Measurements from ENCODE around the gene GRIK3.

The GRIK3 gene

GRCh38 chr1:36966242-36966641 is 68.1 kb downstream of the GRIK3 start:
- Histone ChIP-seq H3K9ac (ENCODE audit: low read depth in 1 of 2, low read length in 2 of 2) (no peak overlapping the region), H3K4me1 (ENCODE audit: control insufficient read depth in 1 of 2, insufficient read depth in 2 of 2, low read length in 2 of 2) (no peaks in the 10 kb centered on the region), H3K9me3 (ENCODE audit: control insufficient read depth in 1 of 2, low read length in 2 of 2) (no peaks in the 10 kb centered on the region), H3K27ac (ENCODE audit: low read depth, low read length) (no peak overlapping the region), H3K27me3 (ENCODE audit: control insufficient read depth in 1 of 2, insufficient read depth in 2 of 2, low read length in 2 of 2) (no peaks in the 10 kb centered on the region), H3K4me3 (ENCODE audit: low read depth in 1 of 2, low read length in 2 of 2) (no peak overlapping the region), H3K36me3 (ENCODE audit: control insufficient read depth in 1 of 2, insufficient read depth in 2 of 2, low read length in 2 of 2) (no peaks in the 10 kb centered on the region)

- Histone ChIP-seq H3K36me3 (ENCODE audit: control insufficient read depth in 1 of 2, insufficient read depth in 2 of 2, low read length in 2 of 2) (no peaks in the 10 kb centered on the region), H3K9ac (ENCODE audit: low read depth in 1 of 2, low read length in 2 of 2) (no peak overlapping the region), H3K4me1 (ENCODE audit: control insufficient read depth in 1 of 2, insufficient read depth in 2 of 2, low read length in 2 of 2) (no peaks in the 10 kb centered on the region), H3K4me3 (ENCODE audit: low read depth in 1 of 2, low read length in 2 of 2) (no peak overlapping the region), H3K9me3 (ENCODE audit: control insufficient read depth in 1 of 2, low read length in 2 of 2) (no peaks in the 10 kb centered on the region), H3K27me3 (ENCODE audit: control insufficient read depth in 1 of 2, insufficient read depth in 2 of 2, low read length in 2 of 2) (no peaks in the 10 kb centered on the region), H3K27ac (ENCODE audit: low read depth, low read length) (no peak overlapping the region)
These were observed 68.8 kb downstream of the GRIK3 start for GRCh38 chr1:36965275-36966159.

GRCh38 chr1:36964830-36965229 is 69.5 kb downstream of the GRIK3 start:
- Histone ChIP-seq H3K27me3 (ENCODE audit: control insufficient read depth in 1 of 2, insufficient read depth in 2 of 2, low read length in 2 of 2) (no peaks in the 10 kb centered on the region), H3K9me3 (ENCODE audit: control insufficient read depth in 1 of 2, low read length in 2 of 2) (no peaks in the 10 kb centered on the region), H3K27ac (ENCODE audit: low read depth, low read length) (no peak overlapping the region), H3K9ac (ENCODE audit: low read depth in 1 of 2, low read length in 2 of 2) (no peak overlapping the region), H3K4me1 (ENCODE audit: control insufficient read depth in 1 of 2, insufficient read depth in 2 of 2, low read length in 2 of 2) (no peaks in the 10 kb centered on the region), H3K4me3 (ENCODE audit: low read depth in 1 of 2, low read length in 2 of 2) (no peak overlapping the region), H3K36me3 (ENCODE audit: control insufficient read depth in 1 of 2, insufficient read depth in 2 of 2, low read length in 2 of 2) (no peaks in the 10 kb centered on the region)

GRCh38 chr1:36963006-36963405 is 71.3 kb downstream of the GRIK3 start:
- no peak overlapping the region for H3K9ac ChIP-seq (ENCODE audit: low read depth in 1 of 2, low read length in 2 of 2)
- no peak overlapping the region for H3K27ac ChIP-seq (ENCODE audit: low read depth, low read length)
- H3K36me3 ChIP-seq (ENCODE audit: control insufficient read depth in 1 of 2, insufficient read depth in 2 of 2, low read length in 2 of 2) = no peaks in the 10 kb centered on the region
- H3K27me3 ChIP-seq (ENCODE audit: control insufficient read depth in 1 of 2, insufficient read depth in 2 of 2, low read length in 2 of 2) = no peaks in the 10 kb centered on the region
- H3K4me1 ChIP-seq (ENCODE audit: control insufficient read depth in 1 of 2, insufficient read depth in 2 of 2, low read length in 2 of 2) = no peaks in the 10 kb centered on the region
- no peaks in the 10 kb centered on the region for H3K9me3 ChIP-seq (ENCODE audit: control insufficient read depth in 1 of 2, low read length in 2 of 2)
- no peak overlapping the region for H3K4me3 ChIP-seq (ENCODE audit: low read depth in 1 of 2, low read length in 2 of 2)

- Histone ChIP-seq H3K4me3 (ENCODE audit: low read depth in 1 of 2, low read length in 2 of 2) (no peak overlapping the region), H3K9ac (ENCODE audit: low read depth in 1 of 2, low read length in 2 of 2) (no peak overlapping the region), H3K27ac (ENCODE audit: low read depth, low read length) (no peak overlapping the region), H3K27me3 (ENCODE audit: control insufficient read depth in 1 of 2, insufficient read depth in 2 of 2, low read length in 2 of 2) (no peaks in the 10 kb centered on the region), H3K36me3 (ENCODE audit: control insufficient read depth in 1 of 2, insufficient read depth in 2 of 2, low read length in 2 of 2) (no peaks in the 10 kb centered on the region), H3K9me3 (ENCODE audit: control insufficient read depth in 1 of 2, low read length in 2 of 2) (no peaks in the 10 kb centered on the region), H3K4me1 (ENCODE audit: control insufficient read depth in 1 of 2, insufficient read depth in 2 of 2, low read length in 2 of 2) (no peaks in the 10 kb centered on the region)
These were observed 73.2 kb downstream of the GRIK3 start for GRCh38 chr1:36961062-36961615.

GRCh38 chr1:36956570-36956969 is 77.7 kb downstream of the GRIK3 start:
- Histone ChIP-seq H3K4me1 (ENCODE audit: control insufficient read depth in 1 of 2, insufficient read depth in 2 of 2, low read length in 2 of 2) (no peaks in the 10 kb centered on the region), H3K27me3 (ENCODE audit: control insufficient read depth in 1 of 2, insufficient read depth in 2 of 2, low read length in 2 of 2) (no peaks in the 10 kb centered on the region), H3K36me3 (ENCODE audit: control insufficient read depth in 1 of 2, insufficient read depth in 2 of 2, low read length in 2 of 2) (no peaks in the 10 kb centered on the region), H3K9ac (ENCODE audit: low read depth in 1 of 2, low read length in 2 of 2) (no peak overlapping the region), H3K27ac (ENCODE audit: low read depth, low read length) (no peak overlapping the region), H3K9me3 (ENCODE audit: control insufficient read depth in 1 of 2, low read length in 2 of 2) (no peaks in the 10 kb centered on the region), H3K4me3 (ENCODE audit: low read depth in 1 of 2, low read length in 2 of 2) (no peak overlapping the region)

- Histone ChIP-seq H3K27ac (ENCODE audit: low read depth, low read length) (no peak overlapping the region), H3K4me1 (ENCODE audit: control insufficient read depth in 1 of 2, insufficient read depth in 2 of 2, low read length in 2 of 2) (no peaks in the 10 kb centered on the region), H3K27me3 (ENCODE audit: control insufficient read depth in 1 of 2, insufficient read depth in 2 of 2, low read length in 2 of 2) (no peaks in the 10 kb centered on the region), H3K9me3 (ENCODE audit: control insufficient read depth in 1 of 2, low read length in 2 of 2) (no peaks in the 10 kb centered on the region), H3K9ac (ENCODE audit: low read depth in 1 of 2, low read length in 2 of 2) (no peak overlapping the region), H3K4me3 (ENCODE audit: low read depth in 1 of 2, low read length in 2 of 2) (no peak overlapping the region), H3K36me3 (ENCODE audit: control insufficient read depth in 1 of 2, insufficient read depth in 2 of 2, low read length in 2 of 2) (no peaks in the 10 kb centered on the region)
These were observed 79.3 kb downstream of the GRIK3 start for GRCh38 chr1:36955016-36955415.

- Histone ChIP-seq H3K27me3 (ENCODE audit: control insufficient read depth in 1 of 2, insufficient read depth in 2 of 2, low read length in 2 of 2) (no peaks in the 10 kb centered on the region), H3K9ac (ENCODE audit: low read depth in 1 of 2, low read length in 2 of 2) (no peak overlapping the region), H3K27ac (ENCODE audit: low read depth, low read length) (no peak overlapping the region), H3K9me3 (ENCODE audit: control insufficient read depth in 1 of 2, low read length in 2 of 2) (no peaks in the 10 kb centered on the region), H3K4me1 (ENCODE audit: control insufficient read depth in 1 of 2, insufficient read depth in 2 of 2, low read length in 2 of 2) (no peaks in the 10 kb centered on the region), H3K4me3 (ENCODE audit: low read depth in 1 of 2, low read length in 2 of 2) (no peak overlapping the region), H3K36me3 (ENCODE audit: control insufficient read depth in 1 of 2, insufficient read depth in 2 of 2, low read length in 2 of 2) (no peaks in the 10 kb centered on the region)
These were observed 81.3 kb downstream of the GRIK3 start for GRCh38 chr1:36953061-36953460.

- Histone ChIP-seq H3K27me3 (ENCODE audit: control insufficient read depth in 1 of 2, insufficient read depth in 2 of 2, low read length in 2 of 2) (no peaks in the 10 kb centered on the region), H3K4me3 (ENCODE audit: low read depth in 1 of 2, low read length in 2 of 2) (no peak overlapping the region), H3K4me1 (ENCODE audit: control insufficient read depth in 1 of 2, insufficient read depth in 2 of 2, low read length in 2 of 2) (no peaks in the 10 kb centered on the region)
These were observed 82.6 kb downstream of the GRIK3 start for GRCh38 chr1:36951761-36952160.

GRCh38 chr1:36951292-36951750 is 83.0 kb downstream of the GRIK3 start:
- Histone ChIP-seq H3K9ac (ENCODE audit: low read depth in 1 of 2, low read length in 2 of 2) (no peak overlapping the region), H3K4me3 (ENCODE audit: low read depth in 1 of 2, low read length in 2 of 2) (no peak overlapping the region), H3K4me1 (ENCODE audit: control insufficient read depth in 1 of 2, insufficient read depth in 2 of 2, low read length in 2 of 2) (no peaks in the 10 kb centered on the region), H3K9me3 (ENCODE audit: control insufficient read depth in 1 of 2, low read length in 2 of 2) (no peaks in the 10 kb centered on the region), H3K27ac (ENCODE audit: low read depth, low read length) (no peak overlapping the region), H3K36me3 (ENCODE audit: control insufficient read depth in 1 of 2, insufficient read depth in 2 of 2, low read length in 2 of 2) (no peaks in the 10 kb centered on the region), H3K27me3 (ENCODE audit: control insufficient read depth in 1 of 2, insufficient read depth in 2 of 2, low read length in 2 of 2) (no peaks in the 10 kb centered on the region)

More at GRCh38 chr1:36951761-36952160, 82.6 kb downstream of the GRIK3 start:
- Histone ChIP-seq H3K9ac (ENCODE audit: low read depth in 1 of 2, low read length in 2 of 2) (no peak overlapping the region), H3K9me3 (ENCODE audit: control insufficient read depth in 1 of 2, low read length in 2 of 2) (no peaks in the 10 kb centered on the region), H3K36me3 (ENCODE audit: control insufficient read depth in 1 of 2, insufficient read depth in 2 of 2, low read length in 2 of 2) (no peaks in the 10 kb centered on the region), H3K27ac (ENCODE audit: low read depth, low read length) (no peak overlapping the region)
